NCI-H1105 treated with DMSO at 0.1 percent for 48 hours (cell line): Measurements from ENCODE around the gene FKBP1A.
A peak's percentile ranks its signal among the peaks of the same experiment; 100 is the strongest.

Experiments
- DNase-seq: peaks from one replicate; lab custom pipeline; 2025; lab: John Stamatoyannopoulos, UW

Gene FKBP1A

DNA sequence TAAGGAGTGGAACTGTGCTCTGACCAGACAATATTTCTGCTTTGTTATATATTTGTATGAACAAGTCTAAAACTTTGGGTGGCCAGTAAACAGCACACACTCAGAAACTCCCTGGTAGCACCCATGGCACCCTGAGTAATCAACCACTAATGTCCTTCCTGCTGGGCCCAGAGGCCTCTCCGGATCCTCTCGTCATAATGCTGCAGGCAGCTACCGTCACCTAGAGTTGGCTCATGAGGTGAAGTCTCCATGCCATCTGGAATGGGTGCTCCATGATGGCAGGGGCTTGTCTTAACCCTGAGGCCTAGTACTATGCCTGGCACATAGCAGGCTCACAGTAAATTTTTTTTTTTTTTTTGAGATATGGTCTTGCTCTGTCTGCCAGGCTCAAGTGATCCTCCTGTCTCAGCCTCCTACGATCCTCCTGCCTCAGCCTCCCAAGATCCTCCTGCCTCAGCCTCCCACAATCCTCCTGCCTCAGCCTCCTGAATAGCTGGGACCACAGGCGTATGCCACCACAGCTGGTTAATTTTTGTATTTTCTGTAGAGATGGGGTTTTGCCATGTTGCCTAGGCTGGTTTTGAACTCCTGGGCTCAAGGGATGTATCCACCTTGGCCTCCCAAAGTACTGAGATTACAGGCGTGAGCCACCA, 60.9 kb downstream of the FKBP1A start:
- no peak for DNase-seq

DNA sequence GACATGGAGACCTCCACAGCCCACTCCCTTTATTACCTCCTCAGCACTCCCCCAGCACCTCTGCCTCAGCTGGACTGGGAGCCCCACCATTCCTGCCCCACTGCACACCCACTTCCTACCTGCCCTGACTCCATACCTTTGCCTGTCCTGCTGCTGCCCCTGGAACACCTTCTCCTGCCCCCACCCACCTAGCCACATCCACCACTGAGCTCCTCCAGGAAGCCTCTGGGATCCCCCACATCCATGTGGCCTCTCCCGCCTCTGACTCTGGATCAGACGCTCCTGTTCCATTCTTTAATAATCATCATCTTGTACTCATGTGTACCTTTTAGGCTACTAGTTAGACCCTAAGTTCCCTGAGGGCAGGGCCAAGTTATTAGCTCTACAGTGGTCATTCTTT, 61.8 kb downstream of the FKBP1A start:
- DNase-seq: no peak

DNA sequence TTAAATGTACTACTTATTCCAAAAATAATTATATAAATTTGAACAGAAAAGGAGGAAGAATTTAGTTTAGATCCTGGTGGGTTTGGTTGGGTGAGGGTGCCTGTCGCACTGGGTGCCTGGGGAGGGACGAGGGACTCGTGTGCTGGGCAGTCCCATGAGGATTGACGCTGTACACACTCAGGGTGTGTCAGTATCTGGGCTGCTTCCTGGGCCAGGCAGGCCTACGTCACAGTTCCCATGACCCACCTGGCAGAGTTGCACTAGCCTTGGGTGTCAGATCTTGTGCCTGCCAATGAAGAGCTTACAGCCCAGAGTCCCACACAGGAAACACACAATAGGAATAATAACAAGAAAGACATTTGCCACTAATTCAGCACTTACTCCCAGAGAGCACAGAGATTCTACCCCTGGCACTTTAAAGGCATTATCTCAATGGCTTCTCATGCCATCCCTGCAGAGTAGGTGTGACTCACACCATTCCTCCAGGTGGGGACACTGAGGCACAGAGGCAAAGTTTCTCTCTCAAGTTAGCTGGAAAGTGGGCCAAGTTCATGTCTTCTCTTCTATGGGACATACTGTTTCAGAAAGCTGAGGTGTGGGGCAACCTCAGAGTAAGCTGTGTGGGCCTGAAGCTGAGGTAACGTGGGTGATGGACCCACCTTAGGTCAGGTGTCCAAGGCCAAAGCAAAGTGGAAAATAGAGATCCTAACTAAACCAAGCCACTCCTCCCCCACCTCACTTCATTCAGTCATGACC, 62.6 kb downstream of the FKBP1A start:
- DNase-seq: no peak

DNA sequence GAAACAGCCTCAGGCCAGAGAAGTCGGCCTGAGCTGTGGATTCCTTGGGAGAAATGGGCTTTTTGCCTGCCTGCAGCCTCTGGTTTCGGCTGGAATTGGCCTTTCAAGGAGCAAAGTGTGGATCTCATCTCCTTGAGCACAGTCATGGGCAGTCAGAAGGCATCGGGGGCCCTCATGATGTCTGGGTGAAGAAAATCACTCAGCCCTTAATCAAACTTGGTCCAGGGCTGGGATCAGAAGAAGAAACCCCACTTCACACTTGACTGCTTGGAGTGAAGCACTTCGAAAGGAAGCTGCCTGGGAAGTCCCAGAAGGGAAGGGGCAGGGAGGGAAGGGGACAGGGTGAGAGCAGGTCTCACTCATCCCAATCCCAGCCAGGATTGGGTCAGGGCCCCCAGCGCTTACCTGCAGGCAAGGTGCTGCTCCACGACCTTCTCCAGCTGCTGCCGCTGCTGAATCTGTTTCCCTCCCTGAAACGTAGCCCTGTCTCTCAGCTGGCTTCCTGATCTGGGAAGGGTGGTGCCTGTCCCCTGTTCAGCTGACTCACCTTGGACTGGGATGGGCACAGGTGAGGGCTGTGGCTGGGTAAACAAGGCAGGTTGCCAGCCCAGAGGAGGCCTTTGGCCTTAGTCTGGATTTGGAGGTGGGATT, 64.0 kb downstream of the FKBP1A start, which contains the start of gene SDCBP2:
TSS of gene SDCBP2 (minus strand) at position 460 of the 651 bp plus-strand sequence. CDS start 8,723 bp downstream, outside the sequence.
- no peak for DNase-seq

DNA sequence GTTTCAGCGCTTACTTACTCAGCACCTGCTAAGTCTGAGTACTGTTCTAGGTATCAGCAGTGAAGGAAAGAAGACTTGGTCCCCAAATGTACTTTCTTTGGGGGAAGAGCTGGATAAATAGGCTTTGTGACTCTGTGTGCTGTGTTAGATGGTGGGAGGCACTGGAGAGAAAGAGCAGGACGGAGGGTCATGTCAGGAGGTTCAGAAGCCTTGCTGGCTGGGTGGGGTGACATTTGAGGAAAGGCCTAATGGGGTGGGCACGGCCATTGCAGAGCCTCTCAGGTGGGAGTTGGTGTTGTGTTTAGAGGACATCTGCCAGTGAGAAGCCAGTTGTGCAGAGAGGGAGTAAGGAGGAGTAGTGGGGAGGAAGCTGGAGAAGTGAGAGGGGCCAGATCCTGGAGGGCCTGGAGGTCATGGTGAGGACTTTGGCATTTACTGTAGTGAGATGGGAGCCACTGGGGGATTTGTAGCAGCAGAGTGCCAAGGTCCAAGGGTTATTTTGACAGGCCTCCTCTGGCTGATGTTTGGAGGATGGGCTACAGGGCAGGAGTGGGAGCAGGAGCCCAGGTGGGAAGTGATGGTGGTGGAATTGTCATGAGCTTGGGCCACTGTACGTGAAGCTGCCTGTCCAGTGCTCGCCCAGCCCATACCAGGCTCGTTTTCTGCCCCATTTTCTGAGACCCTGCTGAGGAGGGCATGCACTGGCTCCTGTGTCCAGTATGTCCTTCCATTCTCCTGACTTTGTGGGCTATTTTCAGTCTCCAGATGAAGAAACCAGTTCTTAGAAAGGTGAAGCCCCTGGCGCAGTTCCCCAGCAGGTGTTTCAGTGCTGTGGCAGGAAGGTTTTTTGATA, 64.8 kb downstream of the FKBP1A start:
- no peak for DNase-seq

DNA sequence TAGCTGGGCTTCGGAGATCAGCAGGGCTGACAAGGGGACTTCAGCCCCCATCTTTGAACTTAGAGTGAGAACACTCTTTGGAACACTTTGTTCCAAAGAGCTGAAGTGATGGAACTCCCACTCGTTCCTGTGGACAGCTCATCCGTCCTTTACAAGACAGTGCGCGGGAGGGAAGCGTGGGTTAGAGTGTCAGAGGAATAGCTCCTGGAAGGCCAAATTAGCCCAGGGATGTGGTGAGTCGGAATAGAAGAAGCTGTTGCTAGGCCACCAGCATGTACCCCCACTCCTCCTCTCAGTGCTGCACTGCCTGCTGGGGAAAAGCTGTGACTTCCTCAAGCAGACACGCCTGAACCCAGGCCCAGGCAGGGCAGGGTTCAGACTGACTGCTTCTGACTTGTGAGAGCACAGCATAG, 65.6 kb downstream of the FKBP1A start:
- no peak for DNase-seq

DNA sequence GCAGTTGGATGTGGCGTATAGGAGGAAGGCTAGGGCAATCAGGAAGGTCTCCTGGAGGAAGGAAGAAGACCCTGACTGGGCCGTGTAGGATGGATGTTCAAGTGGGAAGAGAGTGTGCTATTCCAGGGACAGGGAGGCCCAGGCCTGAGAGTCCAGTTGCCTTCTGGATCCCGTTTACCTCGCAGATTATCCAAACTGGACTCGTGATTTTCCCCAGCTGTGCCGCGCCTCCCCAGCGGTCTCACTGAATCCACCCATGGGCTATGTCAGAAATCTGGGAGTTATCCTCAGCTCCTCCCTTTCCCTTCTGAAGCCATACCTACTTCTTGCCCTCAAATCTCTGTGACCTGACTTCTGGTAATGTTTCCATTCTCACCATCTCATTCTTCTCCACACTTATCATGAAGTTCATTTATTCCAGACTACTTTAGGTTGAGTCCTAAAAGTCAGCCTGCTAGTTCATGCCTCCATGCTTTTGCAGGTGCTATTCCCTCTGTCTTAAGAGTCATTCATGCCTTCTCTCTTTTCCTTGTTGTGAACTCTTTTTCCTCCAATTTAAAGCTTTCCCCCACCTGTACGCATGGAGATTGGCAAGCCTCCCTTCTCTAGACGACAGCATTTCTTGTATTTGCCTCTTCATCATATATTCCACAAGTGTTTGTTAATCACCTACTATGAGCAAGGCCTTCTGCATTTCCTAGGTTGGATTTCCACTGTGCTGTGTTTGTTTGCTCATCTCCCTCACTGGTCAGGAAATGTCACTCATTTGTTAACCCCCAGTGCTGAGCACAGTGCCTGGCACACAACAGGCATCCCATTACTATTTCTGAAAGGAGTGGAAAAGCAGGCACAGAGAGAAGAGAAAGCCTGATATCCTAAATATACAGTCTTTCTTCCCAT, 66.6 kb downstream of the FKBP1A start:
- DNase-seq: no peak

DNA sequence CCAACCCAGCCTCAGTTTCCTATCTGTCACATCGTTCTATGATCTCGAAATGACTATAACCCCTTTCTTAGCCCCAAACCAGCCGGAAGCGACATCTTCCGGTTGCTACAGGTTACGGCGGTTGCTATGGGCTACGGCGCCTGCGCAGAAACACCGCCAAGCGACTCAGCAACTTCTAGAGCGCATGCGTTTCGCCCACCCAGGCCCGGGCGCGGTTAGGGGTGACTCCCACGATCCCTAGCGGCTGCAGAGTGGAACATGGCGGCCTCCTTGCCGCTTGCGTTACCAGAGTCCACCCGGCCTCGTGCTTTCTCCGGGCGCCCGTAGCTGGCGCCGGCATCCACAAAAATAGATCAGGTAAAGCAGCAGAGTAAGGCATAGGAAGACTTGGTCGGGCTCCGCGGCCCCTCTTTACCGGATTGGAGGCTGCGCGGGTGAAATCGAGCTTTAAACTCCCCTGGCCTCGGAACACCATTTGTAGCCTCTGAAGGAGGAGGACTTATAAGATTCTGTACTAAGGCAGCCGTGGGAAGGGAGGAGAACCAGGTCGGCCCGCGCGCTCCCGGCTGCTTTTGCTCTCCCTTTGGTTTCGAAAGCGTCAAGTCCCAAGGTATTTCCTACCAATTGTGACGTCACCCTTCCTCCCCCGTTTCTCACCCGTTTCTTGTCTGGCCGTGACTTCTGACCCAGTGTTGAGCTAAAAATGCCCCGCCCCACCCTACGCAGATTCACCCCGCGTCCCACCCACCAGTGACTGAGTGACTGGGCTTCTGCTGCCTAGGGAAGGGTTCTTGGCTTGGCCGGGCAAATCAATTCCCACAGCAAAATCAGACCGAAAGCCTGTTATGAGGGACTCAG, 67.5 kb downstream of the FKBP1A start:
- peak; percentile 95 for DNase-seq

DNA sequence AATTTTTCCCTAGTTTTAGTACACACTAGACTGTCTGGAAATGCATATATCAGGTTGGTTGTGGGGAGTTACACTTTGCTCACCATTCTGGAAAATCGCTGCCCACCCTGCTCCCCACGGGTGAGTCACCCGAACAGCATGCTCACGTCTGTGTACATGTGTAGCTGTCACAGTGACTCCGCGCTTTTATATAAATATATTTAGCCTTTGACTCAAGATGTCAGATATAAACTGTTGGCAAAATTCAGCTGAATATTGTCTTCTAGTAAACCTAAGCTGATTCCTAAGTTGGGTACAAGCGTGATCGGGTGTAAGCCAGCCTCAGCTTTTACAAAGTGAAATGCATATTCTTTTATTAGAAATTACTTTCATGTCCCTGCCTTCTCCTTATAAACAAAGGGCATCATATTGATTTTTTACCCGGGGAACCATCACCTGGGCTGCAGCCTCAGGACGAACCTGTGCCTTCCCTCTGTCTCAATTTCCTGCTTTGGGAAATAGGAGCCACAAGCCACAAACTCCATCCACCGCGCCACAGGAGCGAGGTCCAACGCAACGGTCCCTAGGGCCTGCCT, 68.2 kb downstream of the FKBP1A start:
- no peak for DNase-seq

DNA sequence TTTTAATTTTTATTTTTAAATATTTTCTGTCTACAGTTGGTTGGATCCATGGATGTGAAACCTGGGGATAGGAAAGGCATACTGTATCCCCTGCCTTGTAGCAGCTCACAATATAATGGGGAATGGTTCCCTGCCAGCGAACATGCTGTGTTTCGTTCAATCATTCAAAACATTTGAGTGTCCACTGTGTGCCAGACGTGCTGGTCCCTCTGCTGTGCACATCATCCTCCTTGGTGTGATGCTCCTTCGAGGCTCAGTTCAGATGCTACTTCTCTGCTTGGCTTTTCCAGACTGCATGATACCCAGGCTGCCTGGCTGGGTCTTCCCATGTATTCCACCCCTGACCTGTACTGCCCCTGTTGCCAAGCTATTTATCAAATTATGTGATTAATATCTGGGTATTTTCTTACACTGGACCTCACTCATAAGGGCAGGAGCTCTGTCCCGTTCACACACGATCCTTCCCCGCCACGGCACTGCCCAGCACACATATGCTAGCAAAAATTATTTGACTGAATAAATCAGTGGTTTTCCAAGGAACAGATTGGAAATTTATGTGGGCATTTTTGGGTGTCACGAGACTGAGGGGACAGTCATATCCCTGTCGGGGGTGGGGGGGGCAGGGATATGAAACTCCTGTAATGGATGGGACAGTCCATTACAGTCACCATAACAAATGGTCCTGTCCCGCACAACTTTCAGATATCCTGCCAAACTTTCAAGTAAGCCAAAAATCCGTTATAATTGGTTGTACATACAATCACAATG, 68.8 kb downstream of the FKBP1A start:
- DNase-seq: no peak

DNA sequence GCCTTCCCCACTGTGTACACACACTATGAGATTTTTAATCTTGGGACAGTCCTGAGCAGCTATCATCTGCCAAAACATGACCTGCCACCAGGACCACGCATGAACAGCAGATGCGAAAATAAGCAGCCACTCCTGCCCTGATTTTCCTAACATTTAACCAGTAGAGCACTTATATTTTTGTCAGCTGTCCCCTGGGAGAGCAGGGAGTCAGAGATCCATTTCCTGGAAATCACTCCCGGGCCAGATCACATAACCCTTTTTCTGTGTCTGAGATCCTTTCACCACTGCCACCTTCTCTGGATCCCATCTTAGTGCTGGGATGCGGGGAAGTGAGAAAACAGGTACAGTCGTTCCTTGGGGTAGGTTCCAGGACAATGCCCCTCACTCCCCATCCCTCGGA, 69.6 kb downstream of the FKBP1A start:
- no peak for DNase-seq

DNA sequence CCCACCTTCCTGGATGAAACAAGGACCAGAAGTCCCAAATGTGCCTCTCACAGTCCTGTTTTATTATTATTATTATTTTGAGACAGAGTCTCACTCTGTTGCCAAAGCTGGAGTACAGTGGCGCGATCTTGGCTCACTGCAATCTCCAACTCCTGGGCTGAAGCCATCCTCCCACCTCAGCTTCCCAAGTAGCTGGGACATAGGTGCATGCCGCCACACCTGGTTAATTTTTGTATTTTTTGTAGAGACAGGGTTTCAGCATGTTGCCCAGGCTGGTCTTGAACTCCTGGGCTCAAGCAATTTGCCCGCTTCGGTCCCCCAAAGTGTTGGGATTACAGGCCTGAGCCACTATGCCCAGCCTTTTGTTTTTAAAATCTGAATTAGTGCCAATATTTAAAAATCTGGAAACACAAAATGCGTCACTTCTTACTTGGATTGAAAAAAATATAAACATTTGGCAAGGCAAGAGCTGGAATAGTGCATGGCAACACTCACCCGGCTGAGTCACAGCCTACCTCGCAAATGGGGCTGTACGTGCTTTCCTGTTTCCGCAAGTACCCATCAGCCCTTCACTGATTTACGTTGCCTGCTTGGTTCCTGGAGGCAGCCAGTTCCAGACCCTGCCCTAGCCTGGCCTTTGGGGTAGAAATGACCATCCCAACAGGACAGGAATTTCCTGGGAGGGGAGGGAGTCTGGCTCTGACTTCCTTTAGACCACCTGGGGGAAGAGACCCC, 70.2 kb downstream of the FKBP1A start:
- DNase-seq: no peak

DNA sequence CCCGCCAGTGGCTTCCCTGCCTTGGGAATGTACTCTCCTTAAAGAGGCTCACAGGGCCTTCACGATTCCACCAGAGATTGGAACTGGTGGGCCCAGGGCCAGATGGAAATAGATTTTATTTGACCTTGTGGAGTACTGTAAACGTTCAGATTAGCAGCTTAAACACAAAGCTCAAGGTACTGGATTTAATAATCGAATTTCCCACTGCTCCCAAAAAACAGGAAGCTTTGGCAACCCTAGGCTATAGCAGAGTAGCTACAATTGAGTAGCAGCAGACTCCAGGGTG, 71.3 kb downstream of the FKBP1A start:
- no peak for DNase-seq

DNA sequence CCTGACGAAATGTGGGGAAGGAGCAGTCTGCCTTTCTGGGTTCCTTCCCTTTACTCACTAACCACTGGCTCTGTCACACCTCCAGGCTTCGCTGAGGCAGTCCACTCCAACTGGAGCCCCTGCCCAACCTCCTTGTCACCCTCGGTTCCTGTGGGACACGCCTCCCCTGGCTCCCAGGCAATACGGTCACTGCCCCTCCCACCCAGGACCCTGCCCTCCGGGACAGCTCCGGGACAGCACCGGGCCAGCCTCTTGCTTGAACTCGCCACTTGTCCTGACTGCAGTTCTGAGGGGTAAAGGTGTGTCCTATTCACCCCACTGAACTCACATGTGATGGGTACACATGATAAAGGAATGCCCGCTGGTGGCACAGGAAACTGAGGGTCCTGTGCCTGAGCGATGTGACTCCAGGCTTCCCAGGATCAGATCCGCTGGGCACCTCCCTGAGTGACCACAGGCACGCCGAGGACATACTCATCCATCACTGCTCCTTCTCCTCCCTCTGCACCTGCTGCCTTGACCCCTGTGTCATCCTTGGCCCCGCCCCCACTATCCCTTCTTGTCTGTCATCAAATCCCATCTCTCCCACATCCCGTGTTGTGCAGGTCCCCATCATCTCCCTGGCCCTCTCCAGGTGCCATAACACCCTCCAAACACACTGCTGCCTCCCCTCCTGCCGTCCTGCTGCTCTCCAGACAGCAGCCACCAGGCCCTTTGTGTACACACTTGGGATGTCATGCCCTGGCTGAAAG, 71.8 kb downstream of the FKBP1A start:
- DNase-seq: no peak

DNA sequence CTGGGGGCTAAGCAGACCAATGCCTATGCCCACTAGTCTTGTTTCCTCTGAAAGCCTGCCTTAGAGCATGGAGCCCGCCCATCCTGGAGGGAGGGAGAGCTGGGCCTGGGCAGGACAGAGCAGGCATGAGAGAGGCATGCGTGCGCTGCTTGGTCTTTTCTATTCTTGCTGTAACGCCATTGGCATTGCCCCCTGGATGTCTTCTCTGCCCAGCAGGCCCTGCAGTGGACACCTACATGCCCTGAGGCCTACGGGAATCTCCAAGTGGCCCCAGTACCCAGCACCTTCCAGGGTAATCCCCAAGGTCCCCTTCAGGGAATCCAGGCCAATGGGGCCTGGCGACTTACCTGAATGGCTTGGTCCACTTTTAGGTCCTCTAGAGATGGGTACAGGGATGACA, 72.8 kb downstream of the FKBP1A start:
- DNase-seq: no peak

DNA sequence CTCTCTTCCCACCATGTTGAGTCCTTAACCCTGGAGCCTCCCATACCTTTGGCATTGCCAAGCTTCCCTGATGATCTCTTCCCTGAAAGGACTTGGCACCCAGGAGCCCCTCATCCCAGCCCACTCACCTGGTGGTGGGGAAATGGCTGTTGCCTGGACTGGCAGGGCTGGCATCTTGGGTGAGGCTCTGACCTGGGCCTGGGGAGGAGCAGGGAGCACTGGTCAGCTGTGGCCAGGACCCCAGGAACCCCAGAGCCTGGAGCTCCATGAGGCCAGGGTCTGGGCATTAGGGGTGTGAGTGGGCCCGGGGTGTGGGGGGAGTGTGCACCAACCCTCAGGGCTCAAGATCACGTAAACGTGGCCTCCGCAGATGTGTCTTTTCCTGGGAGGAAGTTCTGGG, 73.4 kb downstream of the FKBP1A start:
- no peak for DNase-seq

DNA sequence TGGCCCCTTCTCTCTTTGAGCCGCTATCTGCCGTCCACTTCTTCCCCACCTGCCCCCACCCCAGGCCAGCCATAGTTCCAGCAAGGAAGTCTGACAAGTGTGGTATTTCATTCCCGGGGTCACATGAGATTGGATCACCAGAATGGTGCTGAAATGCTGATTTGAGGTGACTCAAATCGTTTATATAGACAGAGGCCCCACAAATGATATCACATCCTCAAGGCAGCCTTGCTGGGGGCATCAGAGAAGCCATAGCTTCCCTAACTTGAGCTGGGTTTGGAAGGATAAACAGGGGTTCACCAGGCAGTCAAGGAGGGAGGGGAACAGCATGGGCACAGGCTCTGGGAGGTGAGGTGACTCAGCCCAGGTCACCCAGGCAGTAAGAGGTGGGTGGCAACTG, 73.8 kb downstream of the FKBP1A start:
- DNase-seq: no peak
